H1 (cell line): Measurements from ENCODE around the gene DCDC2. TPM values are rescaled to one million over a fixed set of nuclear protein-coding genes. Genes with fewer than 3 reads are reported as not detected.

Experiments
- CTCF ChIA-PET: fragments of 300-600 bp; sonication (Branson Sonifier 250); formaldehyde crosslinking; loops from one replicate; lab custom pipeline; 2021; ENCODE audit not compliant: partially characterized antibody; lab: Charles Lee
- POLR2A ChIA-PET: fragments of 300-600 bp; sonication (Branson Sonifier 250); formaldehyde crosslinking; loops from one replicate; lab custom pipeline; 2021; ENCODE audit warnings: inconsistent platforms; ENCODE audit not compliant: partially characterized antibody; lab: Charles Lee
- DNase-seq, 2 experiments: peaks; one replicate each; pipeline versions ENCODE4 v3.0.0 to v3.0.0-alpha.2; 2010 to 2022; ENCODE audit warnings: low spot score in 2 of 2, low read depth in 1 of 2, mixed read lengths in 1 of 2
- FAIRE-seq: peaks from 2 replicates; lab custom pipeline; 2011; peaks lifted over from hg19 to GRCh38; lab: Jason Lieb, UNC
- H2AFZ ChIP-seq: 2 replicates; pipeline ENCODE4 v1.8.1; 2012; ENCODE audit warnings: low read length, inconsistent platforms
- H2AK5ac ChIP-seq: 2 replicates; pipeline ENCODE4 v1.6.1; 2013; ENCODE audit warnings: low read depth, low read length
- H2BK120ac ChIP-seq: replicated peaks from 2 replicates; pipeline ENCODE3; 2013; ENCODE audit warnings: low read depth, low read length, inconsistent platforms
- H2BK12ac ChIP-seq: 2 replicates; pipeline ENCODE4 v1.6.1; 2013; ENCODE audit warnings: low read depth, low read length
- H2BK15ac ChIP-seq: 2 replicates; pipeline ENCODE4 v1.6.1; 2013; ENCODE audit warnings: low read length
- H2BK20ac ChIP-seq: 2 replicates; pipeline ENCODE4 v1.6.1; 2013; ENCODE audit warnings: low read length
- H2BK5ac ChIP-seq: 2 replicates; pipeline ENCODE4 v1.6.1; 2013; ENCODE audit warnings: low read depth, low read length
- H3K14ac ChIP-seq: 2 replicates; pipeline ENCODE4 v1.6.1; 2013; ENCODE audit warnings: inconsistent platforms; ENCODE audit not compliant: insufficient read length
- H3K18ac ChIP-seq: 2 replicates; pipeline ENCODE4 v1.6.1; 2013; ENCODE audit warnings: low read length; ENCODE audit errors: extremely low read depth
- H3K23ac ChIP-seq: 2 replicates; pipeline ENCODE4 v1.6.1; 2013; ENCODE audit warnings: inconsistent platforms; ENCODE audit not compliant: insufficient read length
- H3K23me2 ChIP-seq: 2 replicates; pipeline ENCODE4 v1.6.1; 2013; ENCODE audit warnings: low read depth, low read length
- H3K27ac ChIP-seq: 2 replicates; pipeline ENCODE4 v1.6.1; 2011; ENCODE audit warnings: low read depth, low read length, inconsistent platforms
- H3K27me3 ChIP-seq, 4 experiments: replicated peaks in 1 of 4; 1 replicate in 1 of 4; 2 replicates in 3 of 4; pipeline versions ENCODE4 v1.6.1 to v1.8.1; 2011 to 2013; ENCODE audit warnings: low read length in 3 of 4, mild to moderate bottlenecking in 3 of 4, inconsistent platforms in 2 of 4, mixed read lengths in 2 of 4, moderate library complexity in 1 of 4; ENCODE audit not compliant: control insufficient read depth in 3 of 4, insufficient read depth in 3 of 4; ENCODE audit errors: extremely low read depth in 1 of 4
- H3K36me3 ChIP-seq, 4 experiments: 2 replicates each; pipeline versions ENCODE4 v1.6.1 to v1.8.1; 2011 to 2013; ENCODE audit warnings: mild to moderate bottlenecking in 4 of 4, low read length in 3 of 4, moderate library complexity in 2 of 4, control low read depth in 1 of 4, inconsistent platforms in 1 of 4; ENCODE audit not compliant: insufficient read depth in 4 of 4, control insufficient read depth in 2 of 4
- H3K4ac ChIP-seq: replicated peaks from 2 replicates; pipeline ENCODE3; 2013; ENCODE audit warnings: low read length, low read depth, mixed read lengths, inconsistent platforms; ENCODE audit not compliant: insufficient read length
- H3K4me1 ChIP-seq, 4 experiments: replicated peaks in 1 of 4; 1 replicate in 1 of 4; 2 replicates in 3 of 4; pipeline versions ENCODE4 v1.6.1 to v1.8.1; 2011 to 2013; ENCODE audit warnings: low read length in 3 of 4, inconsistent platforms in 2 of 4, mixed read lengths in 1 of 4; ENCODE audit not compliant: insufficient read depth in 4 of 4, control insufficient read depth in 3 of 4
- H3K4me2 ChIP-seq, 2 experiments: 2 replicates each; pipeline versions ENCODE4 v1.6.1 to v1.8.1; 2011 to 2013; ENCODE audit warnings: low read depth in 2 of 2, low read length in 2 of 2, control low read depth in 1 of 2, inconsistent platforms in 1 of 2, mild to moderate bottlenecking in 1 of 2; ENCODE audit not compliant: insufficient read depth in 1 of 2
- H3K4me3 ChIP-seq, 4 experiments: fragments of 200-600, 300-600 bp in 1 of 4; sonication (generic), shearing (Covaris generic), sonication (Bioruptor Twin) in 1 of 4; 2 replicates each; pipeline versions ENCODE4 v1.5.1 to v1.8.1; 2011 to 2016; ENCODE audit warnings: low read length in 4 of 4, low read depth in 3 of 4, control low read depth in 2 of 4, inconsistent platforms in 2 of 4, mild to moderate bottlenecking in 2 of 4, mixed read lengths in 1 of 4, moderate library complexity in 1 of 4; ENCODE audit not compliant: insufficient read depth in 2 of 4; ENCODE audit errors: extremely low read depth in 1 of 4
- H3K56ac ChIP-seq: replicated peaks from 2 replicates; pipeline ENCODE3; 2013; ENCODE audit warnings: low read depth, mild to moderate bottlenecking, mixed read lengths, low read length, inconsistent platforms; ENCODE audit not compliant: insufficient read length
- H3K79me1 ChIP-seq: 2 replicates; pipeline ENCODE4 v1.6.1; 2013; ENCODE audit warnings: low read depth, low read length, control low read depth
- H3K79me2 ChIP-seq, 2 experiments: 2 replicates each; pipeline versions ENCODE4 v1.6.1 to v1.8.1; 2012 to 2013; ENCODE audit warnings: low read length in 2 of 2, mild to moderate bottlenecking in 2 of 2, inconsistent platforms in 1 of 2; ENCODE audit not compliant: insufficient read depth in 2 of 2, control insufficient read depth in 1 of 2
- H3K9ac ChIP-seq, 4 experiments: replicated peaks in 1 of 4; 1 replicate in 1 of 4; 2 replicates in 3 of 4; pipeline versions ENCODE4 v1.6.1 to v1.8.1; 2011 to 2013; ENCODE audit warnings: low read depth in 3 of 4, low read length in 3 of 4, control low read depth in 2 of 4, mild to moderate bottlenecking in 2 of 4, moderate library complexity in 2 of 4, inconsistent platforms in 1 of 4; ENCODE audit errors: extremely low read depth in 1 of 4
- H3K9me3 ChIP-seq, 2 experiments: 2 replicates each; pipeline versions ENCODE4 v1.6.1 to v1.8.1; 2012 to 2013; ENCODE audit warnings: mild to moderate bottlenecking in 2 of 2, moderate library complexity in 2 of 2, control low read depth in 1 of 2, inconsistent platforms in 1 of 2, low read depth in 1 of 2, low read length in 1 of 2, mixed read lengths in 1 of 2; ENCODE audit not compliant: insufficient read depth in 2 of 2
- H4K20me1 ChIP-seq, 2 experiments: replicated peaks in 1 of 2; 2 replicates each; pipeline versions ENCODE3 to v1.8.1; 2011 to 2013; ENCODE audit warnings: inconsistent platforms in 2 of 2, low read length in 2 of 2, mild to moderate bottlenecking in 1 of 2; ENCODE audit not compliant: insufficient read depth in 2 of 2, control insufficient read depth in 1 of 2
- H4K5ac ChIP-seq: 2 replicates; pipeline ENCODE4 v1.6.1; 2013; ENCODE audit warnings: low read length, low read depth, mixed read lengths, inconsistent platforms; ENCODE audit not compliant: insufficient read length
- H4K8ac ChIP-seq: 2 replicates; pipeline ENCODE4 v1.8.0; 2013; ENCODE audit warnings: mild to moderate bottlenecking, moderate library complexity, low read length, inconsistent platforms; ENCODE audit not compliant: insufficient read depth; ENCODE audit errors: extremely low read depth
- H4K91ac ChIP-seq: replicated peaks from 2 replicates; pipeline ENCODE3; 2013; ENCODE audit warnings: low read length, mixed read lengths, inconsistent platforms; ENCODE audit not compliant: insufficient read length
- BRCA1 ChIP-seq: IDR thresholded peaks from 2 replicates; pipeline ENCODE4 v1.6.1; 2012; ENCODE audit warnings: low read depth, low read length, improper control_type of control experiment
- MAX ChIP-seq: IDR thresholded peaks from 2 replicates; pipeline ENCODE4 v1.6.1; 2012; ENCODE audit warnings: inconsistent platforms
- SP4 ChIP-seq: IDR thresholded peaks from 2 replicates; pipeline ENCODE4 v1.6.1; 2012; ENCODE audit warnings: low read length, inconsistent platforms
- WGBS, 2 experiments: shearing (Covaris generic) in 1 of 2; methylation state at CpG; one replicate each; pipeline versions ENCODE4 v1.1.6 to v1.1.7; 2013 to 2015; ENCODE audit warnings: low lambda C conversion rate in 2 of 2, mixed read lengths in 2 of 2, inconsistent platforms in 1 of 2, low coverage in 1 of 2, missing lambda C conversion rate in 1 of 2; ENCODE audit not compliant: insufficient replicate concordance in 2 of 2, insufficient coverage in 1 of 2, insufficient read length in 1 of 2; ENCODE audit errors: extremely low coverage in 1 of 2, missing lambda C conversion rate in 1 of 2; 5-methylcytosine and 5-hydroxymethylcytosine counted together
- polyA plus RNA-seq, 7 experiments: library from polyadenylated mRNA; depleted of rRNA in 3 of 7; stranded (reverse) in 5 of 7; unstranded in 2 of 7; fragments of >200 nt in 5 of 7; fragments of 200-250 nt in 2 of 7; gene quantifications; 1 replicate in 5 of 7; 2 replicates in 1 of 7; 4 replicates in 1 of 7; pipeline versions ENCODE4 v1.2.1 to v1.2.3, GENCODE V29; 2011 to 2013; ENCODE audit warnings: missing spikeins in 2 of 7, mixed read lengths in 2 of 7
- total RNA-seq: library from RNA; stranded (reverse); fragmentation: NEBNext Ultra II Directional; extraction: Animal tissue kit (Norgen Biotek cat#: 25700); gene quantifications from 2 replicates; pipeline ENCODE4 v1.2.1, GENCODE V29; 2021

The DCDC2 gene
- total and polyA plus RNA-seq, 2 of the 8 experiments (the other 6 are each of a cell fraction or from before 2014, with no cell fraction given), result 0.03 to 0.15 TPM

GRCh38 chr6:24145690-24146131 lies 212.1 kb downstream of the DCDC2 start:
- 93% methylated on average over 9 of the region's 9 CpGs; no CpG with 5 or more reads in 1 of the 2 experiments for WGBS, 2 experiments
- H3K4ac ChIP-seq, result no peak overlapping the region
- TF ChIP-seq BRCA1, result no peak
- TF ChIP-seq MAX, result no peak
- no peak for TF ChIP-seq SP4

More at GRCh38 chr6:24145690-24146131, 212.1 kb downstream of the DCDC2 start:
- Histone ChIP-seq H3K4me2 (no peak overlapping the region), H2BK120ac (no peak overlapping the region), H2BK15ac (no peak overlapping the region), H4K8ac (no peak overlapping the region; the same call in 1 of the 2 replicates), H2BK12ac (no peak overlapping the region), H3K79me2 (no peaks in the 10 kb centered on the region), H4K91ac (no peak overlapping the region), H2AK5ac (no peak overlapping the region), H4K20me1 (no peaks in the 10 kb centered on the region), H4K5ac (no peak overlapping the region), H3K23ac (no peak overlapping the region), H3K79me1 (no peaks in the 10 kb centered on the region), H2AFZ (no peak overlapping the region), H3K14ac (no peak overlapping the region), H2BK5ac (no peak overlapping the region), H3K36me3 (no peaks in the 10 kb centered on the region), H3K9me3 (no peaks in the 10 kb centered on the region; a peak in 1 of 4 replicates), H3K4me3 (no peak overlapping the region), H3K4me1 (no peaks in the 10 kb centered on the region), H2BK20ac (no peak overlapping the region), H3K23me2 (no peaks in the 10 kb centered on the region; the same call in 1 of the 2 replicates), H3K56ac (no peak overlapping the region), H3K27me3 (no peaks in the 10 kb centered on the region), H3K9ac (no peak overlapping the region), H3K18ac (no peak overlapping the region), H3K27ac (no peak overlapping the region)
- ChIA-PET CTCF (no interaction called here), POLR2A (interaction anchor here (0.5 kb wide), 1 partner anchor 458 kb away, joined by 3 read pairs; no protein-coding TSS in a partner anchor)
- DNase-seq, result no peak
- no peak for FAIRE-seq
